Measurements from ENCODE around the gene MRTFA.

DNA sequence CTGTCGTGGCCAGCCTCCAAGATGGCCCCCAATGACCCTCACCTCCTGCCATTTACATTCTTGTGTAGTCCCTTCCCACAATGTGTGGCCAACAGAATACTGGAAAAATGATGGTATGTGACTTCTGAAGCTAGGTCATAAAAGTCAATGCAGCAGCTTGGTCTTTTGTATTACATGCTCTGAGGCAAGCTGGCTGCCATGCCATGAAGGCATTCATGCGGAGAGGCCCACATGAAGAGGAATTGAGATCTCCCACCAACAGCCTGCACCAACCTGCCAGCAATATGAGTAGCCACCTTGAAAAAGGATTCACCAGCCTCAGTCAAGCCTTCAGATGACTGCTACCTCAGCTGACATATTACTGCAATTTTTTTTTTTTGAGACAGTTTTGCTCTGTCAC is 4.6 kb downstream of the MRTFA start:
- TF ChIP-seq, protein P1, sequence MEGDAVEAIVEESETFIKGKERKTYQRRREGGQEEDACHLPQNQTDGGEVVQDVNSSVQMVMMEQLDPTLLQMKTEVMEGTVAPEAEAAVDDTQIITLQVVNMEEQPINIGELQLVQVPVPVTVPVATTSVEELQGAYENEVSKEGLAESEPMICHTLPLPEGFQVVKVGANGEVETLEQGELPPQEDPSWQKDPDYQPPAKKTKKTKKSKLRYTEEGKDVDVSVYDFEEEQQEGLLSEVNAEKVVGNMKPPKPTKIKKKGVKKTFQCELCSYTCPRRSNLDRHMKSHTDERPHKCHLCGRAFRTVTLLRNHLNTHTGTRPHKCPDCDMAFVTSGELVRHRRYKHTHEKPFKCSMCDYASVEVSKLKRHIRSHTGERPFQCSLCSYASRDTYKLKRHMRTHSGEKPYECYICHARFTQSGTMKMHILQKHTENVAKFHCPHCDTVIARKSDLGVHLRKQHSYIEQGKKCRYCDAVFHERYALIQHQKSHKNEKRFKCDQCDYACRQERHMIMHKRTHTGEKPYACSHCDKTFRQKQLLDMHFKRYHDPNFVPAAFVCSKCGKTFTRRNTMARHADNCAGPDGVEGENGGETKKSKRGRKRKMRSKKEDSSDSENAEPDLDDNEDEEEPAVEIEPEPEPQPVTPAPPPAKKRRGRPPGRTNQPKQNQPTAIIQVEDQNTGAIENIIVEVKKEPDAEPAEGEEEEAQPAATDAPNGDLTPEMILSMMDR (IDR thresholded peaks at IDR 0.05), result no peak
- TF ChIP-seq POLR2A (IDR thresholded peaks at IDR 0.05), result no peak

Measured in right lobe of liver (tissue), 4 donors.